ENCODE results near the gene KIAA0825.
A peak's percentile ranks its signal among the peaks of the same experiment; 100 is the strongest.

The KIAA0825 gene

GRCh38 chr5:94645053-94645452, 26.6 kb upstream of the KIAA0825 start:
- Histone ChIP-seq H3K9me3 (ENCODE audit: control insufficient read depth, insufficient read depth, low read length) (peaks cover 4% of the 10 kb centered on the region; the same call in 1 of the 2 replicates), H3K9me2 (replicated peaks; ENCODE audit: control insufficient read depth, low read length) (no peaks in the 10 kb centered on the region), H3K27me3 (ENCODE audit: control insufficient read depth, low read length) (no peaks in the 10 kb centered on the region), H3K27ac (ENCODE audit: low read depth, low read length) (no peak overlapping the region), H3F3A (ENCODE audit: control insufficient read depth, insufficient read depth) (no peaks in the 10 kb centered on the region), H3K79me2 (ENCODE audit: control insufficient read depth, low read length) (peaks cover 18% of the 10 kb centered on the region), H3K36me3 (ENCODE audit: control insufficient read depth, low read length) (peaks cover 56% of the 10 kb centered on the region), H3K4me2 (ENCODE audit: low read length) (no peak overlapping the region), H3K4me3 (ENCODE audit: low read length) (no peak overlapping the region), H3K4me1 (ENCODE audit: control insufficient read depth, low read length) (no peaks in the 10 kb centered on the region), H4K20me1 (ENCODE audit: control insufficient read depth, insufficient read depth, low read depth, low read length) (no peaks in the 10 kb centered on the region)
- TF ChIP-seq, protein P1, sequence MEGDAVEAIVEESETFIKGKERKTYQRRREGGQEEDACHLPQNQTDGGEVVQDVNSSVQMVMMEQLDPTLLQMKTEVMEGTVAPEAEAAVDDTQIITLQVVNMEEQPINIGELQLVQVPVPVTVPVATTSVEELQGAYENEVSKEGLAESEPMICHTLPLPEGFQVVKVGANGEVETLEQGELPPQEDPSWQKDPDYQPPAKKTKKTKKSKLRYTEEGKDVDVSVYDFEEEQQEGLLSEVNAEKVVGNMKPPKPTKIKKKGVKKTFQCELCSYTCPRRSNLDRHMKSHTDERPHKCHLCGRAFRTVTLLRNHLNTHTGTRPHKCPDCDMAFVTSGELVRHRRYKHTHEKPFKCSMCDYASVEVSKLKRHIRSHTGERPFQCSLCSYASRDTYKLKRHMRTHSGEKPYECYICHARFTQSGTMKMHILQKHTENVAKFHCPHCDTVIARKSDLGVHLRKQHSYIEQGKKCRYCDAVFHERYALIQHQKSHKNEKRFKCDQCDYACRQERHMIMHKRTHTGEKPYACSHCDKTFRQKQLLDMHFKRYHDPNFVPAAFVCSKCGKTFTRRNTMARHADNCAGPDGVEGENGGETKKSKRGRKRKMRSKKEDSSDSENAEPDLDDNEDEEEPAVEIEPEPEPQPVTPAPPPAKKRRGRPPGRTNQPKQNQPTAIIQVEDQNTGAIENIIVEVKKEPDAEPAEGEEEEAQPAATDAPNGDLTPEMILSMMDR (IDR thresholded peaks at IDR 0.05; ENCODE audit: low read depth, low read length, poor library complexity, severe bottlenecking) = no peak
- TF ChIP-seq EZH2phosphoT487 (IDR thresholded peaks at IDR 0.05; ENCODE audit: borderline replicate concordance, low read length) = no peak

DNA sequence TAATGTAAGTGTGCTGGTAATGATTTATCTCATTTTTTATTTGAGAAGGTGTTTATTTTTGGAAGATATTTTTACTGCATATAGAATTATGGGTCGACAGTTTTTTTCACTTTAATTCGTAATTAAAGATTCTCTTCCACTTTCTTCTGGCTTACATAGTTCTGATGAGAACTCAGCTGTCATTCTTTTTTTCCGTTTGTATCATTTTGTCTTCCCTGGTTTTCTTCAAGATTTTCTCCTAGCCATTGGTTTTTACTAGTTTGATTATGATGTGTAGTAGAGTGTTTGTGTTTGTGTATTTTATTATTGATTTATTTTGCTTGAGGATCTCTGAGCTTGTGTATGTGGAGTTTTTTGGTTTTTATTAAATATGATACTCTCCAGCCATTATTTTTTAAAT, 21.8 kb upstream of the KIAA0825 start:
- Histone ChIP-seq H3K9me2 (replicated peaks; ENCODE audit: control insufficient read depth, low read length) (no peaks in the 10 kb centered on the region), H3K79me2 (ENCODE audit: control insufficient read depth, low read length) (peaks cover 60% of the 10 kb centered on the region), H3K4me1 (ENCODE audit: control insufficient read depth, low read length) (no peaks in the 10 kb centered on the region), H3K4me3 (ENCODE audit: low read length) (no peak overlapping the region), H3K27ac (ENCODE audit: low read depth, low read length) (no peak overlapping the region), H3K27me3 (ENCODE audit: control insufficient read depth, low read length) (no peaks in the 10 kb centered on the region), H4K20me1 (ENCODE audit: control insufficient read depth, insufficient read depth, low read depth, low read length) (no peaks in the 10 kb centered on the region), H3K4me2 (ENCODE audit: low read length) (no peak overlapping the region), H3K36me3 (ENCODE audit: control insufficient read depth, low read length) (peaks cover 68% of the 10 kb centered on the region), H3K9me3 (ENCODE audit: control insufficient read depth, insufficient read depth, low read length) (peaks cover 18% of the 10 kb centered on the region), H3F3A (ENCODE audit: control insufficient read depth, insufficient read depth) (no peaks in the 10 kb centered on the region)
- TF ChIP-seq, protein P1 (IDR thresholded peaks at IDR 0.05; ENCODE audit: low read depth, low read length, poor library complexity, severe bottlenecking) = no peak
- no peak for TF ChIP-seq EZH2phosphoT487 (IDR thresholded peaks at IDR 0.05; ENCODE audit: borderline replicate concordance, low read length)

DNA sequence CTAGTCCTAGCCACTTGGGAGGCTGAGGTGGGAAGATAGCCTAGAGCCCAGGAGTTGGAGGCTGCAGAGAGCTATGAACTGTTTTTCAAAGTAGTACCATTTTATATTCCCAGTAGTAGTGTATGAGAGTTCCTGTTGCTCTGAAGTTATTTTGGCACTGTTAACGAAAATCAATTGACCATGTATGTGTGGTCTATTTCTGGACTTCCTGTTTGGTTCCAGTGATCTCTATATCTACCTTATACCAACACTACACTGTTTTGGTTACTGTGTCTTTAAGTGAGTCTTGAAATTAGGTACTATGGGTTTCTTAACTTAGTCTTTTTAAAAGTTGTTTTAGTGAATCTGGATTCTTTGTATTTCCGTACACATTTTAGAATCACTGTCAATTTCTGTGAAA, 13.6 kb upstream of the KIAA0825 start:
- Histone ChIP-seq H3K79me2 (ENCODE audit: control insufficient read depth, low read length) (peaks cover 38% of the 10 kb centered on the region), H3F3A (ENCODE audit: control insufficient read depth, insufficient read depth) (no peaks in the 10 kb centered on the region), H3K27me3 (ENCODE audit: control insufficient read depth, low read length) (no peaks in the 10 kb centered on the region), H3K4me2 (ENCODE audit: low read length) (peak overlapping the region; percentile 49), H3K9me3 (ENCODE audit: control insufficient read depth, insufficient read depth, low read length) (no peaks in the 10 kb centered on the region; the same call in 1 of the 2 replicates), H4K20me1 (ENCODE audit: control insufficient read depth, insufficient read depth, low read depth, low read length) (no peaks in the 10 kb centered on the region), H3K27ac (ENCODE audit: low read depth, low read length) (no peak overlapping the region), H3K36me3 (ENCODE audit: control insufficient read depth, low read length) (peaks cover 66% of the 10 kb centered on the region), H3K4me3 (ENCODE audit: low read length) (peak overlapping the region; percentile 32), H3K9me2 (replicated peaks; ENCODE audit: control insufficient read depth, low read length) (no peaks in the 10 kb centered on the region), H3K4me1 (ENCODE audit: control insufficient read depth, low read length) (peaks cover 13% of the 10 kb centered on the region)
- TF ChIP-seq, protein P1 (IDR thresholded peaks at IDR 0.05; ENCODE audit: low read depth, low read length, poor library complexity, severe bottlenecking) = no peak
- no peak for TF ChIP-seq EZH2phosphoT487 (IDR thresholded peaks at IDR 0.05; ENCODE audit: borderline replicate concordance, low read length)
